GM18861 (cell line): ENCODE results near the gene ARHGEF25.
"Not testable (repeated sequence)": the region's sequence is repeated elsewhere in the genome, so short reads cannot be mapped to it uniquely, and the experiment has no call there.

Source experiments
- ATAC-seq: cut with Tn5 transposase; IDR thresholded peaks from one replicate; pipeline ENCODE4 v1.9.1; 2021; ENCODE audit not compliant: unreplicated experiment

ARHGEF25 gene

GRCh38 chr12:57611108-57611826, at the start of gene ARHGEF25:
Gene ARHGEF25, plus strand, starts transcription at chr12:57611435. Its CDS starts 460 bp downstream, at chr12:57611895.
- ATAC-seq, result no peak

- ATAC-seq, result no peak
These were observed 47.9 kb upstream of the ARHGEF25 start for GRCh38 chr12:57563358-57563757.

GRCh38 chr12:57564178-57564740, 47.0 kb upstream of the ARHGEF25 start:
- ATAC-seq, result no peak

- no peak for ATAC-seq
These were observed 42.4 kb upstream of the ARHGEF25 start for GRCh38 chr12:57568838-57569237.

- ATAC-seq, result no peak
These were observed 41.4 kb upstream of the ARHGEF25 start for GRCh38 chr12:57569858-57570257.

GRCh38 chr12:57570438-57570837, 40.8 kb upstream of the ARHGEF25 start:
- not testable (repeated sequence) for ATAC-seq

GRCh38 chr12:57571926-57572762, 39.1 kb upstream of the ARHGEF25 start:
- ATAC-seq, result no peak

GRCh38 chr12:57574795-57575194, 36.4 kb upstream of the ARHGEF25 start:
- ATAC-seq, result no peak

GRCh38 chr12:57575771-57576612, 35.2 kb upstream of the ARHGEF25 start:
- no peak for ATAC-seq

GRCh38 chr12:57576613-57577160, 34.5 kb upstream of the ARHGEF25 start:
- no peak for ATAC-seq

GRCh38 chr12:57577981-57578758, 33.1 kb upstream of the ARHGEF25 start:
- ATAC-seq, result no peak

- no peak for ATAC-seq
These were observed 32.2 kb upstream of the ARHGEF25 start for GRCh38 chr12:57579011-57579410.

GRCh38 chr12:57579677-57580465, 31.4 kb upstream of the ARHGEF25 start:
- ATAC-seq, result no peak

- ATAC-seq, result no peak
These were observed 30.8 kb upstream of the ARHGEF25 start for GRCh38 chr12:57580466-57580795.

- ATAC-seq, result no peak
These were observed 29.4 kb upstream of the ARHGEF25 start for GRCh38 chr12:57581802-57582201.

GRCh38 chr12:57582440-57582839, 28.8 kb upstream of the ARHGEF25 start:
- ATAC-seq, result no peak

GRCh38 chr12:57583008-57583831, 28.0 kb upstream of the ARHGEF25 start:
- ATAC-seq, result peak; percentile 87

GRCh38 chr12:57584050-57584449, 27.2 kb upstream of the ARHGEF25 start:
- ATAC-seq, result no peak
